ENCODE measurements around the gene C1orf167.
A peak's percentile ranks its signal among the peaks of the same experiment; 100 is the strongest.

Gene C1orf167, protein sequence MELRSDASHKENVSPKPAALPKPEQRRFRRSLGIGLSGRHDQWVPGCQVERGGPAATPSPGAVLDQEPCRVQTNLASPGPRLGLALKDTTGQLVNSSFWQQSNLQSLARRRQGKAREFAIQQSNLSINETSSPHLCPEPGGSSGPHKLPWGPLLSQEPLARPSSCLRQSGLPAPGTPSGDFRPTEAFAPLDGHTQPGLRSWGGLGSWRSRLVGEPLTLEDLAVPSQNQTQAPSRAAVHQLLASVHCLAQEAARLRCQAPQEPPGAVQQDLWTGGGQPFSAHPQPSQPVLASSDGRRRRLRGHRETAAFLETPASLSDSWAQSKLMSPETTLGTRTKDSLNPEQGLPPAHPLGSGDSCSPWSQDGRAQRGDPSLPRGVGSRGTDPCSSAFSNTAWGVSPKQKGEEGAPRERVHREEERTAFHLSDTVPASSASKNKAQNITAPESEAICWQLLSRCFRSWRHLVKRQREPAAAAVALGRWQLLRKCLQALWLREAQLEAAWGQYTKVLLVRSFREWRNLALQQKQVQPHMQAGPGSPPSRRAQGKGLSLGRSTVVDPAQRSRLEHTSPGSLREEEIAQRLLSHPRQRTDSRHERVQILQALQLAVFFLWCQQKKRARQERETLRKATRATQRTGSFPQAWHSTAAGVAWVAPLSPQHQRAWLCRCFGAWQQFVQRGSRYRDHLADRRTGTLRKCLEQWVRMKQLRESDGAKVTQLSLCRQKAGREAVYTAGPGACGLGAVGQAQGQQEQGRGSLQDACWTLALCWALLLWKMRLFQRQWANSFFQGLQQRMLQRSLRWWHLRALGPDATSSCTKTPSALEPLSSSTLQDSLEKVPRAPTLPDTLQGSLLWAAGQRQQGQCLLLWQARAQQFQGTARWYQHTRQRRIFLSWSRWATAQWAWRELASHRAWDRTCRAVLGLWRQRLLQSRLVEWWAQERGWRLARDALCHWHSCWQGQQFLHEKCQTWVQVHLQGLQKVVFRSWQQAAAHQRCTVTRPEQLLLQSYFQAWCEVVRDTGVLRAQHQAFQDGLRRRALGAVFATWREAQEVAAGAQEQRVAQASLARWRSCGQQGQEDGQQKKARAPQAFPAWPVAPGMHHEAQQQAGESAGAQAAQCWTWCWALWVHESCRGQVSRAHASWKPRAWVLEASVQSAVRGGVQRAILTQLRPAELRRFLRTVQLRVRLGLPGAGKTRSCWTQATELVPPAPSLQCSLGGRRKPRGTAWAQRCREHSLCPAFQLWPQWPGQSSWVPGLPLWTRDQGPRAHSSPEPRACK (N-terminal part only)

DNA sequence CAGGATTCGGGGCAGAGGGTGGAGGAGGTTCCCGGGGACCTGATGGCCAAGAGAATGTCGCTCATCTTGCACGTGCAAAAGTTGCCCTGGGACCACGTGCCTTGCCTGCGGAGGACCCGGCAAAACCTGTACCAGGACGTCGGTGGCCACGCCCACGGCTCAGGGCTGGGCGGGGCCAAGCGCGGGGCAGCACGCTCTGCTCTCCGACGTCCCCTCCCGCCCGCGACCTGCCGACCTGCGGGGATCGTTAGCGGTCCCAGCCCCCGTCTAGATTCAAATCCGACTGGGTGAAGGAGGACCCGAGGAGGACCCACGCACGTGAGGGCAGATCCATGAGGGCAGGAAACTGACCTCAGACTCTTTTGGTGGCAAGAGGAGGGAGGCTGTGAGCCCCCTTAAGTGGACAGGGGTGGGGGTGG is at the start of gene C1orf167:
TSS of gene C1orf167 (plus strand) at position 206 of the 419 bp plus-strand sequence. CDS start 2,208 bp downstream, outside the sequence.
- no peak for DNase-seq

DNA sequence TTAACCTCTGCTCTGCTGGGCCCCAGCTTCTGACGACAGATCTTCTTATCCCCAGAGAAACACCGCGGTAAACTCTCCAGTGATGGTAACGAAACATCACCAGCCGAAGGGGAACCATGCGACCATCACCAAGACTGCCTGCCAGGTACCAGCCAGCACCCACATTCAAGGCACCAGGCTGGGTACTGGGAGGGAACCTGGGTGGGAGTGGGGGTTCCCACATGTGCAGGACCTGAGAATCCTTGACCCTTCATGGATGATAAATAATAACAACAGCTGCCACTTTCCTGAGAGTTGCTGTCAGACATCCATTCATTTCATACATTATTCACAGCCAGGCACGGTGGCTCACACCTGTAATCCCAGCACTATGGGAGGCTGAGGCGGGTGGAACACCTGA is 49.7 kb upstream of the C1orf167 start:
- DNase-seq: no peak

DNA sequence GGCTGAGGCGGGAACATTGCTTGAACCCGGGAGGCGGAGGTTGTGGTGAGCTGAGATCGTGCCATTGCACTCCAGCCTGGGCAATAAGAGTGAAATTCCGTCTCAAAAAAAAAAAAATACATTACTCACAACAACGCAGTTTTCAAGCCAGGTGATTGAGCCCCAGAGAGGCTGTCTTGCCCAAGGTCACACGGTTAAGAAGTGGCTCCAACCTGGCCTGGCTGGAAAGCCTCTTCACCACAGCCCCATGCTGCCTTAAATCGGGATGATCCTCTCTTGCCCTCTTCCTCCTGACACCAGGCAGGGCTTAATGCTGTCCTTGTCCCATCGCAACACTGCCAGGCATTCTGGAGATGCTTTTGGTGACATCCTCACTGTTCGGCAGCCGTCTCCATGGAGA is 48.9 kb upstream of the C1orf167 start:
- no peak for DNase-seq

DNA sequence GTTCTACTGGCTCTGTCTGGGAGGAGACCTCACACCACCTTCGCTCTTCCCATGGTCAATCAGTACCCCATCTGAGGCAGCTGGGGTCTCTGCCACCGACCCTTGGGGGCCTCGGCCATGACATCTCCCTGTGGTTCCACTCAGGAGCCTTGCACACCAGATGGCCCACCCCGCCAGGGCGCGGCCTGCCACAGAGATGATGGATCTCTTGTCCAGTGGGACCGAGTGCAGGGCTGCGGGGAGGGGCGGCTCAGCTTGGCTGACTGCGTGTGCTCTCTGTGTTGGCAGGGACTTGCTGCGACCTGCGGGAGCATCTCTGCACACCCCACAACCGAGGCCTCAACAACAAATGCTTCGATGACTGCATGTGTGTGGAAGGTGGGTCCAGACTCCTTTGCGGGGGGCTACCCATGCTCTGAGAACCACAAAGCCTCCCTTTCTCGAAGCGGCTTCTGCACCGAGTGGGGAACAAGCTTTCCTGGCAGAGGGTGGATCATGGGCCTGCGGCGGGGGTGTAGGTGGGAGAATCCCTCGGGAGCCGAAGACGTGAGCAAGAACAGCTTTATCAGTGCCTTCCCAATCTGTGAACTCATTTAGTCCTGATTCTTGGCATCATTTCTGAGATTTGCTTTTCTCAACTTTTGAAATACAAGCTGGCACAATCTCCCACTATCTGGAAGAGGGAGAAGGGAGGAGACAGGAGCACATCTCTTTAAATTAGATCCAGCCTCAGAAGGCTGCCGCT is 47.0 kb upstream of the C1orf167 start:
- DNase-seq: no peak

DNA sequence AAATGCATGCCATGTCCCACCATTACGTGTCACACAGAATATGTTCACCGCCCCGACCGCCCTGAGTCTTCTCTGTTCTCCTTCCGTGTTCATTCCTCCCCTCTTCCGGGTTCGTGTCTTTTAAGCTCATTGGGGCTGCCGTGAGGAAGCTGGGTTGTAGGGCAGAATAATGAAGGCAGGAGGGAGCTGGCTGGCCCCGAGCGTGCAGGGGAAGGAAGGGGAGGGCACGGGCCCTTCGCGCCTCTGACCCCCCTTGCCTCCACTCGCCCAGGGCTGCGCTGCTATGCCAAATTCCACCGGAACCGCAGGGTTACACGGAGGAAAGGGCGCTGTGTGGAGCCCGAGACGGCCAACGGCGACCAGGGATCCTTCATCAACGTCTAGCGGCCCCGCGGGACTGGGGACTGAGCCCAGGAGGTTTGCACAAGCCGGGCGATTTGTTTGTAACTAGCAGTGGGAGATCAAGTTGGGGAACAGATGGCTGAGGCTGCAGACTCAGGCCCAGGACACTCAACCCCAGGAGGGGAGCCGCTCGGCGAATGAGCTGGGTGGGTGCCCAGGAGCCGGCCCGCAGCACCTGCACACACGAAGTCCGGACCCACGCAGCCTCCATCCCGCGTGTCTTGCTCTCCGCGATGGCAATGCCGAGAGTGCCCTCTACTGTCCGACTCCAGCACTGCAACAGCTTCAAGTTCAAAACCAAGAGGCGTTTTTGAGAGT is 42.5 kb upstream of the C1orf167 start:
- peak; percentile 35 to 75 for DNase-seq

DNA sequence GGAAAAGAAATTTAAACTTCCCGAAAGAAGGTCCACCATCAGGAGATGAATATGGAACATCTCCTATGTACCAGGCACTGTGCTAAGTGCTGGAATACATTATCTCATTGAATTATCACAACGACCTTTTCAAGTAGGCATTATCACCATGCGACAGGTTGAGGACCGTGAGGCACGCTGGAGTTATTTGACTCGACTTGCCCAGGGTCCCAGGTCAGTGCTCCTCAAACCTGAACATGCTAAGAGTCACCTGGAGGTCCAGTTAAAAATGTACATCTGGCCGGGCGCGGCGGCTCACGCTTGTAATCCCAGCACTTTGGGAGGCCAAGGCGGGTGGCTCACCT is 42.0 kb upstream of the C1orf167 start:
- DNase-seq: no peak

DNA sequence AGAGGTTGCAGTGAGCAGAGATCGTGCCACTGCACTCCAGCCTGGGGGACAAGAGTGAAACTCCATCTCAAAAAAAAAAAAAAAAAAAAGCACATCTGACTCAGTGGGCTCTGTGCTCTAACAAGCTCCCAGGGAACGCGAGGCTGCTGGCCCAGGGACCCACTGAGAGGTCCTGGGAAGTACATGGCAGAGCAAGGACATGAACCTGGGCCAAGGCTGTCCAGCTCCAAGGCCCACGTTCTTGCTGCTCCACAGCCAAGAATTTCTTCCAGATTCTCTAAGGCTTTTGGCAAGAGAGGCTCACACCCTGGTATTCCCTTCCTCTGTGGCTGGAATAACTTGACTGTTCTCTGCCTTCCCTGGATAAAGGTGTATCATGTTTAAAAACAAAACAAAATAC is 41.5 kb upstream of the C1orf167 start:
- no peak for DNase-seq

DNA sequence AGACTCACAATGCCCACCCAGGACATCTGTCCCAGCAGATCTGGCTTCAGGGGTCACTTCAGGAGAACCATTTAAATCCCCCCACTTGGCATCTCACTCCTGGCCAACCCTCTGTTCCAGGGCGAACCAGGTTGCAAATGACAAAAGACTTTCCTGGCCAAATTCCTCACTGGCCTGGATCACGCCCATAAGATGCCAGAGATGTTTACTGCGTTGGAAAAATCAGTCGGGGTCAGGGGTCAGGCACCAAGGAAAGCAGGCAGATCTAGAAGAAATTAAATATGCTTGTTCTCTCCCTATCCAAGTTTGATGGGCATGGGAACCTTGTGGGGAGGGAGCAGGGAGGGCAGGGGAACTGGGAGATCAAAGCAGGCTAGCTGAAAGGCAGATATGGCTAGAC is 40.7 kb upstream of the C1orf167 start:
- DNase-seq: no peak

DNA sequence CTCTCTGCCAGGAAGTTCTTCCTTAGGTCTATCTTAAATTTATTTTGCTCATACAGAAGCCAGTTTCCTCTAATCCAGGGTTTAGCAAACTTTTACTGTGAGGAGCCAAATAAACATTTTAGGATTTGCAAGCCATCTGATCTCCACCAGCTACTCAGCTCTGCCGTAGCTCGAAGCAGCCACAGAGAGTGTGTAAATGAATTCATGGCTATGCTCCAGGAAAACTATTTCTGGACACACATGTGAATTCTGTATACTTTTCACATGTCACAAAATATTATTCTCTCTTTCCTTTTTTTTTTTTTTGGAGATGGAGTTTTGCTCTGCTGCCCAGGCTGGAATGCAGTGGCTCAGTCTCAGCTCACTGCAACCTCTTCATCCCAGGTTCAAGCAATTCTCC is 39.5 kb upstream of the C1orf167 start:
- DNase-seq: no peak

DNA sequence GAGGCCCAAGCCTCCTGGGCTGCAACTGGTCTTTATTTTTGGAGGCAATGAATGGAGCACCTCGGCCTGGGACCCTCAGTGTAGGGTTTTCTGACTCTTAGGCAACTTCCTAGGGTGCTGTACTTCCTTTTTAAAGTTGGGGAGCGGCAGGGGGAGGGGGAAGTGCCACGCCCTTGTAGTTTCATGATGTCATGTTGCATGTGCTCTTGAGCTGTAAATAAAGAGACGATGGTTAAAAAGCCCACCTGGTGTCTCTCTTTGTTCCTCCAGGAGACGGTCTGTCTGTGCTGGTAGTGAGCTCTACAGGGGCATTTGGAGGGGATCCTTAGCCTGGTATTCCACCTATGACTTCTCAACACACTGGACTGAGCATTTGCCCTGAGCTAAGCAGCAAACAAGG is 36.4 kb upstream of the C1orf167 start:
- DNase-seq: no peak

DNA sequence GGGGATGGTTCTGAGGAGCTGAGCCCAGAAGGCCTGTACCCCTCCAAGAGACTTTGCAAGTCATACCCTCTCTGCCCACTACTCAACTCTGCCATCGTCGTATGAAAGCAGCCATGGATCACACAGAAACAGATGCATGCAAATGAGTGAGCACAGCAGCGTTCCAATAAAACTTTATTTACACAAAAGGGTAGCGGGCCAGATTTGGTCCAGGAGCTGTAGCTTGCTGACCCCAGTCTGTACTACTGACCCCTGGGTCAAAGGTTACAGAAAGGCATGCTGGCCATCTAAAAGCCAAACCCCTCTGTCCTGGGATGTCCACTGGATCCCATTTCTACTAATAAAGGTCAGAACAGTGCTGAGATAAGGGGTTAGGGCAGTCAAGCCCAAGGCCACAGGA is 34.9 kb upstream of the C1orf167 start:
- no peak for DNase-seq

DNA sequence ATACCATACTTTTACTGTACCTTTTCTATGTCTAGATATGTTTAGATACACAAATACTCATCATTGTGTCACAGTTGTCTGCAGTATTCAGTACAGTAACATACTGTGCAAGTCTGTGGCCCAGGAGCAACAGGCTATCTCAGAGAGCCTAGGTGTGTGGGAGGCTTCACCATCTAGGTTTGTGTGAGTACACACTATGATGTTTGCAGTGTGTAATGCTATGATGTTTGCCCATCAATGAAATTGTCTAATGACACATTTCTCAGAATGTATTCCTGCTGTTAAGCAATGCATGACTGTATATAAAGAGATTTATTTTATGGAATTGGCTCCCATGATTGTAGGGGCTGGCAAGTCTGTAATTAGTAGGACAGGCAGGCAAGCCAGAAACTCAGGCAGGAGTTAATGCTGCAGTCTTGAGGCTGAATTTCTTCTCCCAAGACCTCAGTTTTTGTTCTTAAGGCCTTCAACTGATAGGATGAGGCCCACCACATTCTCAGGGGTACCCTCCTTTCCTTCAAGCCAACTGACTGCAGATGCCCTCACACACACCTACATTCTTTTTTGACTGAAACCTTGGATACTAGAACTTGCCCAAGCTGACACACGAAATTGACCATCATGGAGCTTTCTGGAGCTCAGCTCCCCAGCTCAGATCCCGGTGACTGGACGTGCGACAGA is 33.7 kb upstream of the C1orf167 start:
- no peak for DNase-seq

DNA sequence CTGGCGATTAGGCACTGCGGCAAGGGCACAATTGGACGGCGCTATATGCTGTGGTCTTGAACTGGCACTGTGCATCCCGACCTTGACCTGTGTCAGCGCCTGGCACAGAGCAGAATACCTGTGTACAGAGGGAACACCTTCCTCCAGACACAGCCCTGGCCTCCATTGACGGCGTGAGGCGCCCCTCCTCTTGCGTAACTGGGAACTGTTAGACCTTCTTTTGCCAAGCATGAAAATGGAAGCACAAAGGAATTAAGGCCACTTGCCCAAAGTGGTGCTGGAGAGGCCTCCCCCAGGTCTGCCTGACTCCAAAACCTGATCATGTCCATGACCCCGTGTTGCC is 32.9 kb upstream of the C1orf167 start:
- DNase-seq: no peak

DNA sequence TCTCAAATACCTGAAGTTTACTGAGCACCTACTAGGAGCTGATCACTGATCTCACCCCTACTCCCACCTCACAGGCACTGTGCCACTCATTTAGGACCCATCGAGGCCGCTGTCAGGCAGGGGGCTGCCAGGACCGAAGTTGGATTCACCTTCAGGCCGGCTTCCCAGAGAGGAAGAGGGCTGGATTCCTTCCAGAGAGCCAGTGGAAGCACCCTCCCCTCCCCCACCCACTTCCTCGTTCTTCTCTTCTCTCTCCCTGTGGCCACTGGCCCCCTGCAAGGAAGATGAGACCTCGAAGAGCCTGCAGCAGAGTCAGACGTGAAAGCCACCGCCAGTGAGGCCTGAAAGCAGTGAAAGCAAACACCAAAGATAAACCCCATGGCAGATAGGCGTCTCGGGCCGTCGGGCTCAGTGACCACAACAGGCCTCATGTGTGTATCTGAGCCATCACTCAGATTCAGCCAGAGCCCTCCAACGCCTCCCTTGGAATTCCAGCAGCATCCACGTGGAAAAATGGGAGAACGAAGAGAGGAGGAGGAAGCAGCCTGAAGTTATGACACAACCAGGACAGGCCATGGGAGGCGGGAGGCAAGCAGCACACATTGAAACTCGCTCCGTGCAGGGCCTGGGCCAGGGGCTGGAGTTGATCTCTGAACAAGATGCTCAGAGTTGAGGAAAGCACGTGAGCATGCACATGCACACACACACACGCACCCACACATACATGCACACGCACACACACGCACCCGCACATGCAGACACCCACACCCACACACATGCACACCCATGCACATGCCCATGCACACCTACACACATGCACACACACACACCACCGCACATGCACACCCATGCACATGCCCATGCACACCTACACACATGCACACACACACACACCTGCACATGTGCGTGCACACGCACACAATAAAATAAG is 32.2 kb upstream of the C1orf167 start:
- DNase-seq: no peak

DNA sequence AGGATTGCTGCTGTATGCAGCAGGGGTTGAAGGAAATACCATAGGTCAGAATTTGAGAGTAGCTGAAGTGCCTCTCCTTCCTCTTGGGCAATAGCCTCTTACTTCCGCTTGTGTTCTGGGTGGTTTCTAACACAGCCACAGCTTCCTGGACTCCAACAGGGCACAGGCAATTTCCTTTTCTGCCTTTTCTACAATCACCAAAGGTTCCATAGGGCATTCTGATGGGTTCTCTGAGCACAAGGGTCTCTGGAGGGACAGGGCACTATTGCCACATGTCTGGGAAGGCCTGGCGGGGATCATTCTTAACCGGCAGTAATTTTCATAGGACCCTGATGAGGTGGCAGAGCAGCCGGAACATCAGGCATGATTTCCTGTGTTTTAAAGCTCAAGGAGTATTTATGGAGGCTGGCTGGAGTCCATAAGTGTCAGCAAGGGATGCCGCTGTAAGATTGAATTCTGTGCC is 31.5 kb upstream of the C1orf167 start:
- no peak for DNase-seq

DNA sequence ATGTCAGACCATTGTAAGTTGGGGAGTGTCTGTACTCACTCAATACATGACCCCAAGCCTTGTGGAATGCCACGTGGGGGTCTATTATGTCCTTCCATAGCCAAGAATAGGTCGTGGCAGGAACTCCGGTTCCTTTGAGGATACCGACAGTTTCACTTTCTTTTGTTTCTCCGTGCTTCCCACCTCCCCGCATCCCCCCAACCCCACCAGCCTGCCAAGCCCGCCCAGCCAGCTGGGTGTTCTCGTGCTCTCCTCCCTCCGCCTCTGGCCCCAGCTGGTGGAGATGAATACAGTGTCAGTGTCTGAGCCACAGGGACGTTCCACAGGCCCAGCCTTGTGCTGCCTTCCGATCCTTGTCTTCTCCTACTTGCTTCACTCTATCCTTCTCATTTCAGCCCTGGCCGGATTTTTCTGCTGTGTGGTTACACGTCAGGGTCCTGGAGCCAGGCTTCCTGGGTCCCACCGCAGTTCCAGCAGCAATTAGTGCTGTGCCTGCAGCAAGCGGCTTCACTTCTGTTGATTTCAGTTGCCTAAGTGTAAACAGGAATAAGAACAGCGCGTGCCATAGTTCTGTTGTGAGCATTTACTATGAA is 30.2 kb upstream of the C1orf167 start:
- no peak for DNase-seq

DNA sequence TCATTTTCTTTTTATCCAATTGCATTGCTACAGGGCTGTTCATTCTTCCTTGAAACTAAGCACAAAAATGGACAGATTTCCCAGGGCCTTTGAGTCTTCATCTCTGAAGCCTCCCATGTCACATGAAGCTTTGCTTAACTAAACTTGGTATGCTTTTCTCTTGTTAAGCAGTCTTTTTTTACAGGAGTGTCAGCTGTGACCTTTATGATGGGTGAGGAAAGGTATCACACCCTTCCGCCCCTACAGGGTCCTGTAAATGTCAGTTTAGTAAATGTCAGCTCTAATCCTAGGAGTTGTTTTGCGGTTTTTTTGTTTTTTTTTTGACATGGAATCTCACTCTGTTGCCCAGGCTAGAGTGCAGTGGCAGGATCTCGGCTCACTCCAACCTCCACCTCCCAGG is 28.7 kb upstream of the C1orf167 start:
- no peak for DNase-seq

DNA sequence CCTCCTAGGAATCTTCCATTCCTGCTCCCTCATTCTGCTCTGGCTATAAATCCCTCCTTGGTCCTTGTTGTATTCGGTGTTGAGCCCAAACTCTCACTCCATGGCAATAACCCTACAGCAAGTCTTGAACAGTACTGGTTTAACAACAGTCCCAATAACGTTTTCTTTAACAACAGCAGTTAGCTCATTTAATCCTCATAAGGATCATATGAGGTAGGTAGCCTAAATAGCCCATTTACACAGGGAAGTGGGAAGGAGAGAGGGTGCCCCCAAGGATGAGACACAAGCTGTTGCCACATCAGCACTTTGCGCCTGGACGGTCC is 26.5 kb upstream of the C1orf167 start:
- no peak for DNase-seq

DNA sequence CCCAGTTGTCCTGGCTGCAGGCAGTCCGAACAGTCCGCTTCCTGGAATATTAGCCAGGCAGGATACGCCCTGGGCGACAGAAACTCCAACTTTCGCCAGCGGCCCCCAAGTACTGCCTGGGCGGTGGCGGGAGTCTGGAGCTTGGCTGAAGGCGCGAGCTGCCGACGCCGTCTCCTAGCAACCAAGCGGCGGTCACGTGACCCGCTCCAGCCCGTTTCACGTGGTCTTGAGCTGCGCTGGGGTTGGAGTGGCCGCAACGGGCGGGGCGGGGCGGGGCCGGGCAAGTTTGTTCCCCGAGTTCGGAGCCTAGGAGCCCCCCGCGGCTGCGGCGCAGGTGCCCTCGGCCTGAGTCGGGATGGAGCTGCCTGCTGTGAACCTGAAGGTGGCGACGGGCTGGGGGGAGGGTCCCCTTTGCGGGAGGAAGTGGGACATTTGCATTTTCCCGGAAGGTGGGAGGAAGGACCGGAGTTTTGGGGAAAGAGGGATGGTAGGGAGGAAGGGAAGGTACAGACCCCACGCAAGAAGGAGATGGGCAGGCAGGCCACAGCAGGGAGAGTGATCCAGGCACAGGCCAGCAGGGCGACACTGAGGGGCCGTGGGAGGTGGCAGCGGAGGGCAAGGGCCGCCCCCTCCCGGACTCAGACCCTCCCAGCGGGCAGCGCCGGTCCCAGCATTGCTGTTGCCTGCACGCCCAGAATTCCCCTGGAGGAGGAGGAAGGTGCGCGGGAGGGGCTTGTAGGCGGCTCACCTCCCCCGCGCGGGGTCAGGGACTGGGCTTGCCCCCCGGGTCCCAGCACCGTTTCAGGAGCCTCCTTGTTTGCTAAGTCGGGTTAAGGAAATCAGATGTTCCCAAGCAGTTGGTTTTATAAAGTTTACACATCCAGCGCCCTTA is 25.9 kb upstream of the C1orf167 start, which contains the start of gene AGTRAP:
TSS of gene AGTRAP (plus strand) at position 283 of the 892 bp plus-strand sequence. CDS start at position 356, 73 bp downstream.
- peak in 1 of 2 experiments; percentile 24 for DNase-seq

Measured in cerebellar nuclear complex (tissue), 1 donor.